GM18909 (cell line): ENCODE data around the gene TENT4A.

ENCODE experiments used
- ATAC-seq: cut with Tn5 transposase; IDR thresholded peaks from one replicate; pipeline ENCODE4 v1.9.1; 2021; ENCODE audit warnings: mild to moderate bottlenecking; ENCODE audit not compliant: unreplicated experiment, poor library complexity

TENT4A gene

DNA sequence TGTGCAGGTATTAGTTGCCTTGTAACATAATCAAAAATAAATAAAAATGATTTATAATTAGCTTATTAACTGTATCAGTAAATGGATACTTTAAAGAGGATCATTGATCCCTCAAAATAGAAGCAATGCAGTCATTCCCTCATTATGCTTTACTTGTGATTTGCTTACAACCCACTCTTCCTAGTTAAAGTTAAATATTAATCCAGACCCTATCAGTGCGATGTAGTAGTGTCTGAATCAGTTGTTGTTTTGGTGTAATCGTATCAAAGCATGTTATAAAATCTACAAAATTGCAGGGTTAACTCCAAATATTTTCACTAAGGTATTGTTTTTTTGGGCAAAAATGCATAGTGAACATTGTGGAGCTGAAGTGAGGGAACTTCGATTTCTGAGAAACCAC is 17.6 kb downstream of the TENT4A start:
- peak; percentile 22 for ATAC-seq

DNA sequence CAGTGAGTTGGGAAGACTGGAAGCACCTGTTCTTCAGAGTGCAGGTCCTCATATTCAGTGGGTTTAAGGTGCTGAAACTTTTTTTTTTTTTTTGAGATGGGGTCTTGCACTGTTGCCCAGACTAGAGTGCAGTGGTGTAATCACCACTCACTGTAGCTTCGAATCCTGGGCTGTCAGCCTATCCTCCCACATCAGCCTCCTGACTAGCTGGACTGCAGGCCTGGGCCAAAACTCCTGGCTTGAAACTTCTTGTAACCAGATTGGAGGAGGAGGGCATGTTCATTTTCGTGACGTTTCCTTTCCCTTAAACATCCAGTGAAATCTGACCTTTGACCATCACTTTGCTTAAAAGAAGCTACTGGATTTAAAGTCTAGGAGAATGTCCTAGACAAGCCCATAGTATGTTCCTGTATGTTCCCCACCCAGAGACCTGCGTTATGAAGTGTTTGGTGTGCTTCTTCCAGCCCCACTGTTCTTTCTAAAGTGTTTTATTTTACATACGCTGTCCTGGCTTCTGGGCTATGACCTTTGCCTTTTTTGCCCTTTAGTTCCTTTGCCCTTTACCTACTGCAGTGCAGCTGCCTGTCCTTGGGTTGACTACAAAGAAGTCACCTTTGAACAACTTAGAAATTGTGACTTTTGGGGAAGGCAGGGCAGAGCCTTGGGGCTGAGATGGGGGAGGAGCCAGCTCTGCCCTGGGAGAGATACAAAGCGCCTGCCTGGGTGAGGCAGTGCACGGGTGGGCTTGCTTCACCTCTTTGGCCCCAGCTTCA is 18.4 kb downstream of the TENT4A start:
- ATAC-seq, result no peak

DNA sequence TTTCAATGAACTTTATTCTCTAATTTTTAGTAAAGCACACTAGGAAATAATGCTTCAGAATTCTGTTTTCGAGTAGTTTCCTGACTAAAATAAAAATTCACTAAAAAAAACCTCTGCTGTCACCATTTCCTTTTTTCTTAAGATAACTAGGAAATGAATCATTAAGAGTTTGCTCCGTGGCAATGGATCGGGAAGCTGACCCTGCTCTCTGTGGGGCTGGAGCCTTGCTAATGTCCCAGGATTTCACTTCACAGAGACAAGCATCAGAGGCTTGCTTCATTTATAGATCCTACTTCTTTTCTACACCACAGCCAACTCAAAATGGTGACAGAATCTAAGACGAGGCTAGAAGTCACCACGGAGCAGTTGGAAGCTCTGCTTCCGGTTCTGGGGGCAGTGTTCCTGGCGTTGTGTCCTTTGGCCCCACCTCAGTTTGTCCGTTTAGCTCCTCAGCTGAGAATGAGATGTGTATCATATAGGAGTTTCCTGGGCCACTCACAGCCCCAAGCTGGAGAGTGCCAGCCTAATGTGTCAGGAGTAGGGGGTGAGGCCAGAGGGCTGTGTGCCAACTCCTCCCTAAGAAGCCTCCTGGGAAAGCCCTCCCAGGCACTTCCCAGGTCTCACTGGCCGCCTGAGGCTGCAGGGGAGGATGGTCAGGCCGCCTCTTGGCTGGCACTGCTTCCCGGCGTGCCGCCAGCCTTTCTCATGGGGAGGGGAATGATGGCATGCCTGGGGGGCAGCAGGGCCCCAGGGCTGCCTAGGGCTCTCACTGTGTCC is 19.6 kb downstream of the TENT4A start:
- ATAC-seq, result no peak

DNA sequence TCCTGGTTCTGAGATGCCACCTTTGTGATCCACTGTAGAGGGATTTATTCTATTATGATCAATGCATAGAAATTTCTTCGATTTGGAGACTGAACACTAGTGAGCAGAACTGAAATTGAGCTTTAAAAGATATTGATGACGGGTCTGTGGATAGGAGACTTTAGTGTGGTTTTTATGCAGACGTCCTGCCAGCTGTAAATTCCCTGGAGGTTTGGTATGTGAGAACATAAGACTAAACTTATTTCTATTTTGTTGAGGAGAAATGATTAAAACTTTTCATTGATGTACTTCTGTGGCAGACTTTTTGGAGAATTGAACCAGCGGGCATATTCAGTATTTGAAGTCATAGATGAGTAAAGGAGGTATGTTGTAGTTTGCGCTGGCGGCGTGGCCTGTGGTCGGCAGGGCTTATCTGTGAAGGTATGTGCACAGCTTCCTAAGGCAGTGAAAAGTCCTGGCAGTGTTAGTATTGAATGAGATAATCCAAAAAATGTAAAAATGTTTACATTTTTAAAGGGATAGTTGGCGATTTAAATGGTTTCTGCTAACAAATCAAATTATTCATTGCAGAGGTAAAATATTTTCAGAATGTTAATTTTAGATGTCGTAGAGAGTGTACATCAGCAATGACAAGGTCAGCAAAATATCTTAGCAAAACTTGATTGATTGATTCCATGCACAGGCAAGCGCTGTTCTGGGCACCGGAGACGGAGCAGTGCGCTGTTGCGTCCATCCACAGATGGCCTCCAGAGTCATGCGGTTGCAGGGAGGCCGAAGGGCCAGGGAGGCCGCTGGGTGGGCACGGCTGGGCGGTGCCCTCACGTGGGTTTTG is 20.4 kb downstream of the TENT4A start:
- ATAC-seq, result no peak

DNA sequence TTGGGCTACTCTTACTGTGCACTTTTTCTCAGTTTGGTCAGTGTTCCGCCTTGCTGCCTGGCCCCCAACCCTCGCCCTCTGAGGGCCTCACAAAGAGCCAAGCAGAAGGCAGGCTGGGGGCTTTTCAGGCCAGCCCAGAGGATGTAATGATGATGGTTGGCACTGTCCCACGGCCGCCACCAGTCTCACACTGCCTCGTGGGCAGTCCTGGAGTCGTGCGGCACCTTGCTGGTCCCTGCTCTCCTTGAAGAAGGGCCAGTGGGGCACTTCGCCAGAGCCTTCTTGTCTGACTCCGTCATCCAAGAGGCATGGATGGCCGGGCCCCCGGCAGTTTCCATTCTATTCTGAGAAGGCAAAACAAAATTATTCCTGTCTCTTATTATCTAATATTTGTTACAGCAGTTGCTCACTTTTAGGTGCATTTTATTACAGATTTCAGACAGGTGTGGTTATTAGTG is 21.0 kb downstream of the TENT4A start:
- ATAC-seq, result no peak

DNA sequence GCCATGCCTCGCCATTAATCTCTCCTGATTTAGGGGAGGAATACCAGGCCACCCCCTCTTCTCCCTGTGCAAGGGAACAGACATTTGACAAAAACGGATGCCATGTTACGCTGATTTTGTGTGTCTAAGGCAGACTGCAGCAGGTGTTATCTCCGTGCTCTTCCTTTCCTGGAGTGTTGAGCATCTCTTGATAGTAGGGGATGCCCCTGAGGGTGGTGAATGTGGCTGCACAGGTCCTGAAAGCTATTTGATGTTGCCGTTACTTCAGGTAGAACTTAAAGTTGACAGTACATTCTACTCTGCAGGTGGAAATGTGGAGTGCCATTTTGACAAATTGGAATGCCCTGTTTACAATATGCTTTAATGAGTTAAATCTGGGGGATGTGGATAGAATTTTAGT is 21.5 kb downstream of the TENT4A start:
- no peak for ATAC-seq

DNA sequence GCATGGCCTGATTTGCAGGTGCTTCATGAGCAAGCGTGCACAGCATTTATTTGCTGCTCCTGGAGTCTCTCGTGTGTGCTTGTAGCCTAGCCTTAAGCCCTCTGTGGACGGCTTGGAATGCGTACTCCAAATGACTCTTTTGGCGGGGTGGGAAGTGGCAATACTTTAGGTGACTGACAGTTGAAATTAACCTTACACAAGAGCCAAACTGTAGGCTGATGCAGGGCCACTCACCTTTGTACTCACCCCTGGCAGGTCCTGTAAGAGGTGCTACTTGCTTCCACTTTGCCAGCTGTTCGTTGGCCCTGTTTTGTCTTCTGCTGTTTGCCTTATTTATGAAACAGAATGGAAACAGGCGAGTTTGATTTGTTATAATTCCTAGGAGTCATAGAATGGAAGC is 22.9 kb downstream of the TENT4A start:
- ATAC-seq, result no peak

DNA sequence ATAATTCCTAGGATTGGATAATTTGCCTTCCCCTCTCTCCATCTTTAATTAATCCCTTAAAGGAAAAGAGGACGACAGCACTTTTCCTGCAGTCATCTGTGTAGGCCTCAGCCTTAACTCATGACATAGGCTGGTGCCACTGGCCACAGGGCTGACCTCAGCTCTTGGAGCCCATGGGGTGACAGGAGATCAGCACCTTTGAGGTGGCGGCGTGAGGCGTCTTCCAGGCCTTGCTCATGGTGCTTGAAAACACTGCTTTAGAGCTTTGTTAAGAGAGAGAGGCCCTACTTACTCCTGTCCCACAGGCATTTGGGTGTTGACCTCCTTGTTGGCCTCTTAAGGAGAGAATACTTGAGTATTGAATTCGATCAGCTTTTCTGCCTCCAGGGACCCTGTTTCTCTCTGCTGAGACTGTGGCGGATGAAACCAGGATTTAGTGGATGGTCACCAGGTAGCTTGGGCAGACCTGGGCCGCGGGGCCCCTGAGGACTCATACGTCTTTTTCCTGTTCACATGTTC is 23.4 kb downstream of the TENT4A start:
- ATAC-seq, result no peak

DNA sequence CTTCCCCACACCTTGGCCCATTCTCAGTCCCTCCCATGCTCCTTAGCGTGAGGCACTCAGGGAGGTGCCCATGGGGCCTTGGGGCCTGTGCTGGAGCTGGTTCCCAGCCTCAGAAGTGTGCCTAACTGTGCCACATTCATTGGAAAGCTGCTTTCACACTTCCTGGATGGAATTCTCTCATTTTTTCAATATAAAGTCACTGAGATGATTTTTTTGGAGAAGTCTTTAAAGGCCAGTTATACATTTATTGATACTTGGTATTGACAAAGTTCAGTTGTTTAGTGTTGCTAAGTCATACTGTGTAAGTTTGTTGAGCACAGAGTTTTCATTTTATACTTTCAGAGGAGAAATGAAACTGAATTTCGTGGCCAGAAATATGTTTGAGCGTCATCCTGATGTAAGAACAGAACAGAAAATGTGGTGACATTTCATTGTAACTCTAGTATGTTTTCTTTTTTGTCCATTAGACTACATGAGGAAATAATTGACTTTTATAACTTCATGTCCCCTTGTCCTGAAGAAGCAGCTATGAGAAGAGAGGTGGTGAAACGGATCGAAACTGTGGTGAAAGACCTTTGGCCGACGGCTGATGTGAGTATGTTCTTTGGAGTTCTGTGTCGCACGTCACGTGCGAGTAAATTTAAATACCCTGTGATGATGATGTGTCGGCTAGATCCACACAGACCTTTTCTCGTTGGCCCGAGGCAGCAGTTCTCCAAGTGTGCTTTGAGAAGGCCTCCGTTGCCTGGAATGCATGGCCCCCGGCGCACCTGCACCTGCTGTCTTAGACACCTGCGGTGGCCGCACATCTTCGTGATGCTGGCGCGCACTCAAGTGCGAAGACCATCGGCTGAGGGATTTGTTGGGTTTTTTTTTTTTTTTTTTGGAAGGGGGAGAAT is 24.1 kb downstream of the TENT4A start:
- ATAC-seq, result peak; percentile 79

DNA sequence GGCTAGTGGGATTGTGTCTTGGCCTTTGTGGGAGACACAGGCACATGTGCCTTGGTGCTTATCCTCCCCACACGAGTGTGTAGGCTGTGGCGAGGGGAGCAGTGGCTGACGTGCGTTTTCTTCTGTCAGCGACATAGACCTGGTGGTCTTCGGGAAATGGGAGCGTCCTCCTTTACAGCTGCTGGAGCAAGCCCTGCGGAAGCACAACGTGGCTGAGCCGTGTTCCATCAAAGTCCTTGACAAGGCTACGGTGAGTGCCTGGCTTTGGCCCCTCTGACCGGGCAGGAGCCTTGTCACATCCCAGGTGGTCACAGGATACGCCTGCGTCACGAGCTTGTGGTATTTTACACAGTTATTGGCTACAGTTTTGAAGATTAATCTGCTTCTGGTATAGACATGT is 26.4 kb downstream of the TENT4A start:
- ATAC-seq, result no peak

DNA sequence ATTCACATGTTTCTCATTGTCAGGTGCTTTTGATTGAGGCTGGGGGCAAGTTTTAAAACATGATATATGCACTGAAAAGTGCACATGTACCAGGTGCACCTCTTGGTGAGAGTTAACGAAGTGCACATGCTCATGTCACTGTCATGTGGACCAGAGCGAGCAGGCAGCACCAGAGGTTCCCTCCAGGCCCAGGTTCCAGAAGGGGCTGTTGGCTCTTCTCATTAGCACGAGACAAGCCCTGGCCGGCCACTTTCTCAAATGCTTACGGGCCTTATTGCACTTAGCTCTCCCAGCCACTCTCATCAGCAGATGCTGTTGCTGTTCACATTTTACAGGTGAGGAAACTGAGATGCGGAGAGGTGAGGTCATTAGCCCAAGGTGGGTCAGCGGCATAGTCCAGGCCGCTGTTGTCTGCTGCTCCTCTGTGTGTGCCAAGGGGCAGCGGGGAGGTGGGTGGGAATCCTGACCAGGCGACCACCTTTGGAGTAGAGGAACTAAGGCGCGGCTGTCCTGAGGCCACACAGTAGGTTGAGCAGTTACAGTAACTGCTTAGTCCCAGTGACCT is 27.4 kb downstream of the TENT4A start:
- no peak for ATAC-seq

DNA sequence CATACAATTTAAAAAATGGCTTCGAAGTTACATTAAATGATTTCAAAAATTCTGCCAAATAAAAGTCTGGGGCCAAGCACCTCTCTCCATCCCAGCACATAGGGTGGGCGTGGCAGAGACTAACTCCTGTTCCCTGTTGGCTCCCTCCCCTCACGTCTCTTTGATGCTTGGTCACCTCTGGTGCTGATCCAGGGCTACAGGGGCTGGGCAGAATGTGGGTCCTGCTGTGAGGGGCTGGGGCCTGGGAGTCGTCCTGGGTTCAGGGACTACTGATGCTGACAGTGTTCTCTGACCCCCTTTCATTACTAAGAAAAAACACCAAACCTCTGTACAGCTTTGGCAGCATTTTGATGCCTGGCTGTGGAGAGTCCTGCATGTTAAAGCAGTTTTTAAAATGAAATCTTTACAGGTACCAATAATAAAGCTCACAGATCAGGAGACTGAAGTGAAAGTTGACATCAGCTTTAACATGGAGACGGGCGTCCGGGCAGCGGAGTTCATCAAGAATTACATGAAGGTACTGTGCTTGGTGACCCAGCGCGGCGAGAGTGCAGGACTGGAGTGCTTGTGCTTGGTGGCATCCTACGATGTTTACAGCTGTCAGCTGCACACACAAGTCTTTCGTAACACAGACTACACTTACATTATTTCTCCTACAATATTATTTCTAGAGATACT is 29.0 kb downstream of the TENT4A start:
- ATAC-seq, result no peak

DNA sequence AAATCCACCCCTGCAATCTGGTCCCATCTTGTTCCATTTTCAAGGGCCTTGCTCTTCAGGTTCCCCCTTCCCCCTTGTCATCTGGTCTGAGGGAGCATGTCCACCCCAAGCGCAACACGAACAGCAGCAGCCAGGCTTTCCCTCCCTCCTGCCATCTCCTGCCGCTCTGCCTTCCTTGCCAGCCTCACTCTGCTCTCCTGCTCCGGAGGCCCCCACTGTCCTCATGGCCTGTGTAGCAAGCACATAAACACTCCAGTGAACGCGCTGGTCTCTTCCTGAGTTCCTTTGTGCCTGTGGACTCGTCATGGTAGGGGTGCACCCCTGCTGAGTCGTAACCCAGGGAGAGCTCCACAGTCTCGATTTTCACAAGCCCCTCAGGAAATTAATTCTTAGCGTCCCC is 29.9 kb downstream of the TENT4A start:
- no peak for ATAC-seq

DNA sequence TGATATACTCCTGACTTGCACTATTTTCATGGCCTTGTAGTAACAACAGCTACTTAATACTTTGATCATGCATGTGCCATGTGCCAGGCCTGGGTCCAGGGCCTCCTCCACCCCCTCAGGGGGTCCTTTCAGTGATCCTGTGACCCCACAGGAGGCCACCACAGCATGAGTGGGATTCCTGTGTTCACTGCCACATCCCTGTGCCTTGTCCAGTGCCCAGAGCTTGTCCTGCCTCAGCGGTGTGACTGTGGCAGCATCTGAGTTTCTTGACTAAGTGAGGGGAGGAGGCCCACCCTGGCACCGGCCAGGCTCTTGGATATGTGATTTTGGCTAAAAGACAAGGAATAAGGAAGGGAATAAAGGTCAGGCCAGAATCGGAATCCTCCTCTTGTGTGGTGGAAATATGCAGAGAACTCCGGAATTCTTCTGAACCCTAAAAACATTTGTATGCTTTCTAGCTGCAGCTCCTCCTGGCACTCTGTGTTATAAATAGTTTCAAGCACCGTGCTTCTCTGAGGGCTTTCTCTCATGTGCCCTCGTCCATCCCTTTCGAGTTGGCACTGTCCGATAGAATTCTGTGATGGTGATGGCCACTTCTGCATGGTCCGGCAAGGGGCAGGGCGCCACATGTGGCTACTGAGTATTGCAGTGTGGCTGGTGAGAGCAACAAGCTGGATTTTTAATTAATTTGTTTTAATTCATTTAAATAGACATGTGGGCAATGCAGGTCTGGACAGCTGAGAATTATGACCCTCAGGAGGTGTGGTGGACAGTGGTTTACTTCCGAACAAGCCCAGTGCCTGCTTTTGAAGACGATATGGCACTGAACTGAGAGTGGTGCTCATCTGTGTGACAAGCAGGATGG is 31.8 kb downstream of the TENT4A start:
- ATAC-seq, result no peak

DNA sequence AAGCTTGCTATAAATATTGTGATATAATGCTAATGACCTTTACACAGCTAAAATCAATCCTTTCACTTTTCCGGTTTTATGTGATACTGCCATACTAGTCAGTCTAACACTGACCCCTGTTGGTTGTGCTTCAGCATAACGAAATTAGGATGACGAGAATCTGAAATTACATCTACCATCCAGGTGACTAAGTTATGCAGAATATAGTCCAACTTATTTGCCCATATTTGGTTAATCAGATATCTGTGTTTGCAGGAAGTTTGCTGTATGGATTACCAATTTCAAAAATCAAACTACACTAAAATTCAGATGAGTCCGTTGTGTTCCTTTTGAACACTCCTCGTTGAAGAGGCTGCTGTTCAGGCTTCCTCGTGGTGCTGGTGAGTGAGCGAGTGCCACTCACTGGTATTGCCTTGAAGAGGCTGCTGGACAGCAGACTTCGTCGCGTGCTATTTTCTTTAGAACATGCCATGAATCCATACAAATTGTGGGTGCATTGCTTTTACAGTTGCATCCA is 32.5 kb downstream of the TENT4A start:
- ATAC-seq, result peak; percentile 65

DNA sequence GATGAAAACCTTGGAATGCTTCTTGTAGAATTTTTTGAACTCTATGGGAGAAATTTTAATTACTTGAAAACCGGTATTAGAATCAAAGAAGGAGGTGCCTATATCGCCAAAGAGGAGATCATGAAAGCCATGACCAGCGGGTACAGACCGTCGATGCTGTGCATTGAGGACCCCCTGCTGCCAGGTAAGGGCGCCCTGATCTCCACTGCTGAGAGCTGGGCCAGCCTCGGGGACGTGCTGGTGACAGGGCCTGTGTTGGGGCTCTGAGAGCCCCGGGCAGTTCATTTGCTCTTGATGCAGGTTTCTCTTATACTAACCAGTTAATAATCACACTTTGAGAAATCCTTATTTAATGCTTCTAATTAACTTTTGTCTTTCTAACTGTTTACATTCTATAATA is 33.0 kb downstream of the TENT4A start:
- no peak for ATAC-seq

DNA sequence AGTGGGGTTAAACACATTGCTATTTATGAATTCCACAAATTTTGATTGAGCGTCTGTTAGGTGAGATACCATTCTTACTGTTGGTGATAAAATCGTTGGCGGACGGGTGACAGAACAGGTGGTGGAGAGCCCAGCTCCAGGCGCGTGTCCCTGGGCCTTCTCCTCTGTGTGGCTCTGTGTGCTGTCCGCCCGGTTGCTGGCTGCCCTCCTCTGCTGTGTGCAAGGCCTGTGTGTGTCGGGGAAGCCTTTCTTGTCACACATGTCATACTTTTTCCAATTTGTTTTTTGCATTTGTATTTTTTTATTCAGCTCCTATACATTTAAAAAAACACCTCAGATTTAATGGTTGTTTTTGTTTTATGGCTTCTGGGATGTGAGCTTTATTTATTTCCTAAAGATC is 33.9 kb downstream of the TENT4A start:
- ATAC-seq, result no peak

DNA sequence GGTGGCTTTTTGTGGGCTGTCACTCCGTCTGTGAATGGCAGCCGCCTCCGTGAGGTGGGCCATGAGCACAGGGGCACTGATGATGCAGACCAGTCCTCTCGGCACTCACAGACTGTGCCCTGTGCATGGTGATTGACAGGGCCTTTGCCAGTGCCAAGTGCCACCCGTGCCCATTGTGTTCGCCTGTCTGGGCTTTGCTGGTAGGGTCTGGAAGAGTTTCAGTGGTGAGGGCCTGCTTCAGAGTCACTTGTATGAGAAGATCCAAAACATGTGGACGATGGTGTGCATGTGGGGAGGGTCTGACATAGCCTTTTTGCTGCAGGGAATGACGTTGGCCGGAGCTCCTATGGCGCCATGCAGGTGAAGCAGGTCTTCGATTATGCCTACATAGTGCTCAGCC is 34.9 kb downstream of the TENT4A start:
- no peak for ATAC-seq
